Measurements from ENCODE around the gene ZSWIM3.

ZSWIM3 gene

GRCh38 chr20:45833030-45833882, 24.2 kb upstream of the ZSWIM3 start, which contains the start of gene SNX21:
SNX21 (plus strand) TSS chr20:45833799; CDS start chr20:45833920, 121 bp downstream.
- peak; percentile 32 for DNase-seq

DNA sequence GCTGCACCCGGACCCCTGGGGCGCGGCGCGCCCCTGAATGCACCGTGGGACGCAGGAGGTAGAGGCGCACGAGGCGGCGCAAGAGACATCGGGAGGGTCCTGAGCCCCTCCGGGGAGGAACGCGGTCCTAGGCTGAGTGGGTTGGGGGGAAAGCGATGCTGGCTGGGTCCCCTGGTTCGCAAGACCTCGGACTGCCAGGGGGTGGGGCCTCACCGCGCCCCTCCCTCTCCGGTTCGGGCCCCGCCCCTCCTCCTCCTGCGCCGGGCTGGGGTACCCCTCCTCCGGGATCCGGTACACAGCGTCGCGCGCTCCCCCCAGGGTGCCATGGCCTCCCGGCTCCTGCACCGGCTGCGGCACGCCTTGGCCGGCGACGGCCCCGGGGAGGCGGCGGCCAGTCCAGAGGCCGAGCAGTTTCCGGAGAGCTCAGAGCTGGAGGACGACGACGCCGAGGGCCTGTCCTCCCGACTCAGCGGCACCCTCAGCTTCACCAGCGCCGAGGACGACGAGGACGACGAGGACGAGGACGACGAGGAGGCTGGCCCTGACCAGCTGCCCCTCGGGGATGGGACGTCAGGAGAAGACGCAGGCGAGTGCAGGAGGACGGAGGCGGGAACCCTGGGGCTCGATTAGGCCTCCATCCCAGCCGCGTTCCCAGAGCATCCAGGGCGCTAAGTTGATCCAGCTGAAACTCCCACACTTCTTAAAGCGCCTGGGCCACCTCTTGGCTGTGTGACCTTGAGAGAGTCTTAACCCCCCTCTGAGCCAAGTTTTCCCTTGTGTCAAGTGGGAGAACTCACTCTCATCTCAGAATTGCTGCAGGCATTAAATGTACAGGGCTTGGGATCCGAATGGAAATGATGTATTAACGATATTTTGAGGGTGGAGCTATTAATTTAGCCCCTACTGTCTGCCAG, 23.3 kb upstream of the ZSWIM3 start:
- peak; percentile 54 for DNase-seq

DNA sequence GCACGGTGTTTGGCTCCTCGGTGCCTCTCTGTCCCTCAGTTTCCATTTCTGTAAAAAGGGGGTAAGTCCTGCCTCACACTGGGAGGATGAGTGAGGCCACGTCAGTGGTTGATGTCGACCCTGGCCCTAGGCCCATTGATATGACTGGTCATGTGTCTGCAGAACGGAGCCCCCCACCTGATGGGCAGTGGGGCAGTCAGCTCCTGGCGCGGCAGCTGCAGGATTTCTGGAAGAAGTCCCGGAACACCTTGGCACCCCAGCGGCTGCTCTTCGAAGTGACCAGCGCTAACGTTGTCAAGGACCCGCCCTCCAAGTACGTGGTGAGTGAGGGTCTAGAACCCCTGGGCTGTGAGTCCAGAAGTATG, 22.6 kb upstream of the ZSWIM3 start:
- no peak for DNase-seq

DNA sequence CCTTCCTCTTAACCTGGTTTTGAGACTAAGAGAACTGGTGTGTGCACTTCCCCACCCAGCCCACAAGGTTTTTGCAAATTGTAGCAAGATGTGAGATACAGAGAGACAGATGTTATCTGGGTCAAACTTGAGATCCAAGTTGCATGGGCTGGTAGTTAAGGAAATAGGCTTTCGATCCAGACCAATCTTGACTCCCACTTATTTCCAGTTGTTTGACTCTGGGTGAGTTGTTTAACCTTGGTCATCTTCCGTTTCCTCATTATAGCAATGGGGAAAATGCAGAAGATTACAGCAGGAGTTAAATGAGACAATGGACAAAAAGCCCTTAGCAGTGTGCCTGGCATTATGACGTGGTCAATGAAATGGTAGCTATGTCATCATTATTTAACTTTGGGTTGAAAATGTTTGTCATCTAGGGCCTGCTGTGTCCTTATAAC, 22.1 kb upstream of the ZSWIM3 start:
- no peak for DNase-seq

- no peak for DNase-seq
Observed at GRCh38 chr20:45835825-45836224, 21.6 kb upstream of the ZSWIM3 start.

DNA sequence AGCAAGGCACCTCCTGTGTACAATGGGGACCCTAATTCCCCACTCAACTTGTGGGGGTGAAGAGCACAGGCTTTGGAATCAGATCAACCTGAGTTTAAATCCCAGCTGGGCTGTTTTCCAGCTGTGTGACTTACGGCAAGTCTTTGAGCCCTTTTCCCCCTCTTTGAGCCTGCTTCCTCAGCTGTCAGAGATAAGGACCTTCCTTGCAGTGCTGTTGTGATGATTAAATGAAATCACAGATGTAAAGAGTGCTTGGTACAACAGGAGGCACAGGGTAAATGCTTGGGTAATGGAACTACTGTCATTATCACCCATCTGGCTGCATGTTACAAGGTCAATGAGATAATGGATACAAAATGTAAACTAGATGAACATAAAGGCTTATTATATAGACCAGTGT, 20.6 kb upstream of the ZSWIM3 start:
- DNase-seq, result no peak

GRCh38 chr20:45840700-45841198, 16.7 kb upstream of the ZSWIM3 start:
- DNase-seq, result no peak

GRCh38 chr20:45841407-45842129, 15.8 kb upstream of the ZSWIM3 start:
- no peak for DNase-seq

DNA sequence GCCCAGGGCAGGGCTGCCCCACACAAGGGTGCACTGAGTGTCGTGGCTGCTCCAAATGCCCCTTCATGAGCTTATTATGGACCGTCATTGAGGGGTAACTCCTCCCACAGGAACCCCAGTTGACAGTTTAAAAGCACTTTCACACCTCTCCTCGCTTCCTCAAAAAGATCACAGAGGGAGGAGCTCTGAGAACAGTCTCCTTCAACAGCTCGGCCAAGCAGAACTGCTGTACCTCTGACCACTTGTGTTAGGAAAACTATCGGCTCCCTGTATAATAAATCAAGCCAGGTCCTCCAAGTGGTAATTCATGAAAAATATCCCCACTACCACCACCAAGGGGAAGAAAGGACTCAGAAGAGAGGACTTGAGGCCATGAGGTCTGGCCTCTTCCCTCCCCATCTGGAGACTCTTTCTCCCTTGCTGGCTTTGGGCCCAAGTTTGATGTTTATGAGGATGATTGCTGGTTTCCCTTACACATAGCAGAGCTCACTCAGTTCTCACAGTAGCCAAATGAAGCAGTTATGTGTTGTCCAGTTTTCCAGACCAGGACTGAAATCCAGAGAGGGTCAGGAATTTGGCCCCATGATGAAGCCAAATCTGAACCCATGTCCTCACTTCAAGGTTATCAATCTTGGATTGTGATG, 15.1 kb upstream of the ZSWIM3 start:
- no peak for DNase-seq

DNA sequence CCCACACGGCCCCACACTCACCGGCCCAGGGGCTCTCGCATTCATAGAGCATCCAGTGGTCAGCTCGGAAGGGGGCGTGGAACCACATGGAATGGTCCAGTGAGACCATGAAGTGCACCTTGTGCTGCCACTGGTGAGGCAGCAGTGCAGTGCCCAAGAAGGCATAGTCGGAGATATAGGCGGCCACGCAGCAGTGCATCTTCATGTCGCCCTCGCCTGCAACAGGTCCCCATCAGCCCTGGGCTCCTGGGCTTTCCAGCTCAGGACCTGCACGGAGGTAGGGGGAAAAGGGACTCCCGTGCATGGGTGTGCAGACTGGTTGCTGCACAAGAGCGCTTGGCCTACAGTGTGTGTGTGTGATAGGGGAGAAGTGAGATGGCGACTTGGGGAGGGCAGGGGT, 13.9 kb upstream of the ZSWIM3 start:
- no peak for DNase-seq

DNA sequence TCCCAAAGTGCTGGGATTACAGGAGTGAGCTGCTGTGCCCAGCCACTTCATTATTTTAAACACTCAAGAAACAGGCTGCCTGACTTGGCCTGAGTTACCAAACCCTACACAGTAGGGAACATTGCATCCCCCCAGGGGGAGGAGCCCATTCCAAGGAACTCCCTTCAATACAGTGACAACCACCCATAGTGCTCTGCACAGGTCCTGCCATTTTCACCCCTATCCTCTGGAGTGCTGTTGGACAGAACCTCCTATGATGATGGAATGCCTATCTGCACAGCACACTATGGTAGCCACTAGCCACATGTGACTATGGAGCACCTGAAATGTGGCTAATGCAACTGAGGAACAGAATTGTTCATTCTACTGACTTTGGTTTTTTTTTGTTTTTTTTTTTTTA, 12.0 kb upstream of the ZSWIM3 start:
- DNase-seq, result no peak

DNA sequence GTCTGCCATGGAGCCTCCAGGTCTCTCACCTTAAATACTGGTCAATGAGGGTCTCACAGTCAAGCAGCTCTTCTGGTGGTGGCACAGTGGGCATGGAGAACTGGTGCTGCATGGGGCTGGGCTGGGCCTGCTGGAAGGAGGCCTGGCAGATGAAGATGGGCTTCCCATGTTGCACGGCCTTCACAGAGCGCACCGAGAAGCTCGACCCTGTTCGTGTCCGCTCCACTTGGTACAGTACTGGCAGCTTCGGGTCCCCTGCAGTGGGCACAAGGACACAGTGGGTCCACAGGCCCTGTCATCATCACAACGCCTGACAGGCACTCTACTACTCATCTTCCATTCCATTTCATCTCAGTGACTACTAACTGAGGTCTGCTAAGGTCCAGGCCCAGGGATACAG, 9.0 kb upstream of the ZSWIM3 start:
- DNase-seq, result no peak

- DNase-seq, result no peak
Observed at GRCh38 chr20:45848969-45849582, 8.3 kb upstream of the ZSWIM3 start.

DNA sequence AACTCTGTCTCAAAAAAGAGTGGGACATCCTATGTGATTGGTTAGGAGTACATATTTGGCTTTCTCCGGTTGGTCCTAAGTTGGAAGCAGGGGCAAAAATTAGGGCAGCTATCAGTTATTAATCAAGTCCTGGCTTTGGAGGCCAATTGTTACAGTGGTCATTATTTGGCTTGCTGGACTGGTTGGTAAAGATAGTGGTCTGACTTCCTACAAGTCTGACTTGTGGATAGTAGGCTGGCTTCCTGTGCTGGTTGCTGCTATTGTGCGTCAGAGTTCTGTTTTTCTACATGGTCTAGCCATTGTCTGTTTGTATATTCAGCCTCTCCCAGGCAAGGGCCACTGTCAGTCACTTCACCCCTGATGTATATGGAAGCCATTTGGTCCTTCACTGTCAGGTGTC, 7.2 kb upstream of the ZSWIM3 start:
- DNase-seq, result no peak

- DNase-seq, result no peak
Observed at GRCh38 chr20:45850926-45851325, 6.5 kb upstream of the ZSWIM3 start.

GRCh38 chr20:45851501-45851900, 5.9 kb upstream of the ZSWIM3 start:
- DNase-seq, result no peak

DNA sequence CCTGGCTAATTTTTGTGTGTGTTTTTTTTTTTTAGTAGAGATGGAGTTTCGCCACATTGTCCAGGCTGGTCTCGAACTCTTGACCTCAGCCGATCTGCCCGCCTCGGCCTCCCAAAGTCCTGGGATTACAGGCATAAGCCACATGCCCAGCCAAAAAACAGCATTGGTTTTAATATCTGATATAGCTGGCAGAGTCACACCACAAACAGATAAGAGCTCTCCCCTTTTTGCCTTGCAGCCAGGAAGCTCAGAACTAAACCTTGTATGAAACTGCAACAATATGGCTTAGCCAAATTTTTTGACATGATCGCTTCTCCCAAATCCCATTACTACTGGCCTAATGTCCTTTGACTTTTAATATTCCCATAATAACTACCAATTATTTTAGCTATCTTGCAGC, 5.1 kb upstream of the ZSWIM3 start:
- DNase-seq, result no peak

DNA sequence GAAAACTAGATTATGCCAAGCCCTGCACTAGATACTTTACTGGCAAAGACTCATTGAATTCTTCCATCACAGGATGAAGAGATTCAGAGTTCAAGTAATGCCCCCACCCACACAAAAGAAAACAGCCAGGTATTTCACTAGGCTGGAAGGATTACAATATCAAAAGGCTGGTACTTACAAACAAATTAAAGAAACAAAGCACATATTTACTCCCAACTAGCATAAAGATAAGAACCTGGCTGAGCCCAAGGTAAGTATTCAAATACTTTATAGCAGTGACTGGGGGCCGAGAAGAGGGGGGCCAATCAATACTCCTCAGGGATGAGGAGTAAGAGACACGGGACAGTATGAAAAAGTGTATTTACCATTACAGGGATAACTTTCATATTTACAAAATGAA, 3.9 kb upstream of the ZSWIM3 start:
- no peak for DNase-seq

- peak; percentile 65 for DNase-seq
Observed at GRCh38 chr20:45857882-45858216, 435 bp downstream of the ZSWIM3 start.

- no peak for DNase-seq
Observed at GRCh38 chr20:45859916-45860315, 2.5 kb downstream of the ZSWIM3 start.

GRCh38 chr20:45860560-45861220, 3.3 kb downstream of the ZSWIM3 start:
- DNase-seq, result no peak

All from activated CD4-positive, alpha-beta T cell treated with anti-CD3 and anti-CD28 coated beads for 48 hours (primary cell).